HG03442 (cell line): Measurements from ENCODE around the gene LRRC18.

ENCODE experiments used
- ATAC-seq: cut with Tn5 transposase; IDR thresholded peaks from one replicate; pipeline ENCODE4 v1.9.1; 2021; ENCODE audit warnings: mild to moderate bottlenecking, moderate library complexity; ENCODE audit not compliant: unreplicated experiment

LRRC18 gene

DNA sequence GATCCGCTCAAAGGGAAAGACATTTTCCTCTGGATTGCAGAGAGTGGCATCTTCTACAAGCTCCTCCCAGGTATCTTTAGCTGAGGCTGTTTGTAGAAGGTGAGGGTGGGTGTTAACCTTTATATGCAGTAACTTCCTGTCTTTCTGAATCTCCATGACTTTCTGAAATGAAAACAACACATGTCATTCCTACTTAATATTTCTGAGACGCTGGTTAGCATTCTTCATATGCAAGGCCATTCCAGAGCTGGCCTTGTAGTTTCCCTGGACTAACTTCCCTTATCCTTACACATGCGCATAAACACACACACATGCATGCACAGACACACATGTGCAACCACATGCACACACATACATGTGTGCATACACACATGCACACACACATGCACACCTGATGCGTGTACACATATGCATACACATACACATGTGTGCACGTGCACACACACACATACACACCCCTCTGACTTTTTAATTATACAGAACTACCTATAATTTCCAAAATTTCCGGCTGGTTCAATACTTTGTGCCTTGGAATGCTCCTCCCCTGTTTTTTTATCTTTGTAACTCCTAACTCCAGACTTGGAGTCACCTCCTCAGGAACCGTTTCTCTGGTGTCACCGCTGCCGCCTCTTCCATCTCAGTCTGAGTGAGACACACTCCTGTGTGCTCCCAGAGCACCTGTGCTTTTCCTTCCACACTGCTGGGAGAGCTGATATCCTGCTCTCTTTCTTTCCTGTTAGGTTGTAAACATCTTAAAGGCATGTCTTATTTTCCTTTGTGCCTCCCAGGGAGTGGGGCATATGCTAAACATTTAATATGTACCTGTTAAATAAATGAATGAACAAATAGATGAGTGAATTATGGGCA lies 55.2 kb downstream of the LRRC18 start:
- no peak for ATAC-seq

DNA sequence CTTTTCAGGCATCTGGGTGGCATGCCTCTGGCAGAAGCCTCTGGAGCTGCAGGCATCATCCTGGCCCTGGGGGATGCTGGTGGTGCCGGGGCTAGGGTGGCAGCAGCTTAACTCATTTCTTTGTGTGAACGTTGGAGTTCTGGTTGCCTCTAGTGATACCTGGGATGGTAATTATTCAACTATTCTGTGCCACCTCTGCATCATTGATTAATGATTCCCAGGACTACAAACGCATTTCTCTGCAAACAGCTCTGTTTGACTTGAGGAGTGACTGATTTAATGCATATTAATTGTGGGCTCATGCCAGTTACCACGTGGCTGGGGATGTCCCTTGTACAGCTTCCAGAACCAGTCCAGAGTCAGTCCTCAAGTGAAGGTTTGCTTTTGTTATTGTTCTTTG lies 55.9 kb downstream of the LRRC18 start:
- no peak for ATAC-seq

DNA sequence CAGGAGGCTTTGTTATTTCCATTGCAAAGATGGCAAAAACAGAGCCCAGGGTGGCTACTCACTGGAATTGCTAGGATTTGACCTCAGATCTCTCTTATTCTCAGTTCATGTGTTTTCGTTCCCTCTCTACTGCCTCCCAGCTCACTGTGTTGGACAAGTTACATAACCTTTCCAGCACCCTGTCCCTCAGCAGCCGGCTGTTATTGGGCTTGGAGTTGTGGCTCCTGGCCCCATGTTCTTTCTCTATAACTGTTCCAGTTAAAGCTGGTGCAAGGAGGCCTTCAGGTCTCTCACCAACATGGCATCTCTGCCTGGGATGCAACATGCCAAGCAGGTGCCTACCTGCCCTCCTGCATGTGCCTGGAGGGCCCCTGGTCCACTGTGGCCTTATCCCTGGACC lies 56.8 kb downstream of the LRRC18 start:
- ATAC-seq: no peak

DNA sequence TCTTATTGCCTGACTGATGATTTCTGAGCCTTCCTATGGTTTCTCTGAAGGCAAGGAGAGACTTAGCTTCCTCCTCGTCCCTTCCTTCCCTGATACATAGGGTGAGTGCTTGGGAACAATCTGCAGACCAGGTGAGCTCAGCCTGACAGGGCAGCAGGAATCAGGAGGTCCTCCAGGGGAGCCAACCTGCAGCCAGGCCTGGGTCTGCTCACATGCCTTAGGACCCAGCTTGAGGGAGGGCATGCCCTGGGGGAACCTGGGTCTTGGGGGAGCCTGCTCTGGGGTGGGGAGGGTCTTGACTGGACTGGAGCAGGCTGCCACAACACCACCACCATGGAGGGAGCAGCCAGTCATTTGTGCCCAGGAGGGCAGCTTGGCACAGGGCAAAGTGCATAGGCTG lies 57.7 kb downstream of the LRRC18 start:
- no peak for ATAC-seq

DNA sequence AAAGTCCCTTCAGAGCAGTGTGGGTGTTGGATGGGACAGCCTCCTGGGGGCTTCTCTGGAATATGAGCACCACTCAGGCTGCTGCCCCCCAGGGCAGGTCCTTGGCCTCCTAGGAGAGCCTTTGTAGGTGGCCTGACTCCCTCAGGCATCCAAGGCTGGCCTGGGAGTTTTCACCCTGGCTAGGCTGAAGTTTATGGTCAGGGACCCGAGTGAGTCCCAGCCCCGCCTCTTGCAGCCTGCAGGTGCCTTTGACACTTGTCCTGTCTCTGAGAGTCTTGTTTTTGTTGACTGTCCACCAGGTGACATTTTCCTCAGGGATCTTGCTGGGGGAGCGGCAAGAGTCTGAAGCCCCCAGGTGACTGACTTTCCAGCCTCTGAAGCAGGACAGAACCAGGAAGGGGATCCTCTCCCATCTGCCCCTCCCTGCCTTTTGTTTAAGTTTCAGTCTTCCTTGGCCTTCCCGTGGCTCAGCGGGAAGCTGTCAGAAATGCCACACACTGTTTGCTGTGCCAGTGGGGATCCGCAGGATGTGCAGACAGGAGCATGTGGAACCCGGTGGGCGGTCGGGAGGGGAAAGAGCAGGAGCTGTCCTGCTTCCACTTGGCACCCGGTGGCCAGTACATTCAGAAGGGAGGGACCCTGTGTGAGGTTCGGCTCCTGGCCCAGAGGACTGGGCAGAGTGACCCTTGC lies 59.5 kb downstream of the LRRC18 start:
- no peak for ATAC-seq

DNA sequence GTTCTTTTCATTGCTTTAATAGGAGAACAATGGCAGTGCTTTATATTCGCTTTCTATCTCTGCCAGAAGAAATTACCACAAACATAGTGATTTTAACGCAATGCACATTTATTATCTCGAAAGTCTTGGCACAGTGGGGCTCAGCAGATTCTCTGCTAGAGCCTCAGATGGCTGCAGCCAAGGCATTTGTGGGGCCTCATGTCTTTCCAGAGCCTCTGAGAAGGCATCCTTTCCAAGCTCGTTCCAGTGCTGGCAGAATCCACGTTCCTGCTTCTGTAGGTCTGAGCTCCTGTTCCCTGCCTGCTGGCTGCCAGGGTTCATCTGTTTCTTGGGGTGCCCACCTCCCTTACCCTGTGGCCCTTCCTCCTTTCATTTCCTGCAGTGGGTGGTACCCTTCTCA lies 60.2 kb downstream of the LRRC18 start:
- no peak for ATAC-seq

DNA sequence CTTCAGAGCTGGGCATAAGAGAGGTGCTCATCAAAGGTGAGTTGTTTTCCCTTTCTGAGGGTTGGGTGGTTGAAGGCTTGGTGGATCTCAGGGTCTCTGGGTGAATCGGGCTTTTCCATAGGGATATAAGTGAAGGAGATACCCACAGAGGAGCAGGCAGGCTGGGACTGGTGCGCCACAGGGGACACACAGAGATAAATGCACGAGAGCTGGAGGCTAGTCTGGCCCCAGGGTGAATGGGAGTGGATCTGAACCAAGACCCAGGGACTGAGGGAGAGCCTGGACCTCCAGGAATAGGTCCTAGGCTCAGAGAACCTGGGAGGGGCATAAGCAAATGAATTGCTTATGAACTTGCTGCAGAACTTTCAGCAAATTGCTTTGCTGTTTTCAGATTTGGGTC lies 61.5 kb downstream of the LRRC18 start:
- no peak for ATAC-seq

DNA sequence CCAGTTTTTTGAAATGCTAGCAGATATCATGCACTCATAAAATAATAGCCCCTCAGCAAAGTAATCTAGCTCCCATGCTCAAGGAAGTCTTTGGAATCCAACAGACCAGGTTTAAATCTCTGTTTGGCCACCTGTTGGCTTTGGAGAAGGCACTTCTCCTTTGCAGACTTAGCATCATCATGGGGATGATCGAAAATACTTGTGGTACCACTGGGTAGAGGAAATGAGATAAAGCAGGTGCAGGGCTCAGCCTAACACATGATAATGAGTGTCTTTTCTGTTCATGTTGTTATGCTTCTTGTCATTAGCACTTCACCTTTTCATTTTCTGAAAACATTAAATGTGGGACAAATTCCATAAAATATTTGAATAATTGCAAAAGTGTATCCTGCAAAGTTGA lies 67.4 kb downstream of the LRRC18 start:
- ATAC-seq: no peak
